IMR-90 (cell line): ENCODE measurements around the gene SLC6A13. TPM values are rescaled to one million over a fixed set of nuclear protein-coding genes. Genes with fewer than 3 reads are reported as not detected.

ENCODE experiments used
- ATAC-seq: fragments of 200-7000 bp; cut with Tn5 transposase; 2 replicates; pipeline ENCODE4 v1.9.1; 2020; ENCODE audit warnings: low read depth, mild to moderate bottlenecking, moderate library complexity
- BruUV-seq: library from RNA; stranded (reverse); fragments of 400-500 nt; replicated peaks from 2 replicates; lab custom pipeline; 2021; lab: Mats Ljungman, UMichigan
- CTCF ChIA-PET: fragments of 300-600 bp; formaldehyde crosslinking; extraction: SDS; loops from one replicate; lab custom pipeline; 2021; ENCODE audit warnings: antibody characterized with exemption; lab: Yijun Ruan, JAX
- POLR2A ChIA-PET: fragments of 300-600 bp; sonication (Branson Sonifier 250); formaldehyde crosslinking; loops from one replicate; lab custom pipeline; 2022; ENCODE audit warnings: antibody characterized with exemption; ENCODE audit not compliant: unreplicated experiment; lab: Charles Lee
- DNase-seq: peaks from one replicate; pipeline ENCODE4 v3.0.0; 2013
- H2AFZ ChIP-seq: replicated peaks from 2 replicates; pipeline ENCODE3; 2013; ENCODE audit warnings: low read length, mild to moderate bottlenecking; ENCODE audit not compliant: poor library complexity
- H2AK5ac ChIP-seq: 2 replicates; pipeline ENCODE4 v1.6.1; 2013; ENCODE audit warnings: low read depth, low read length, inconsistent platforms
- H2AK9ac ChIP-seq: replicated peaks from 2 replicates; pipeline ENCODE3; 2013; ENCODE audit warnings: mild to moderate bottlenecking, low read depth, low read length, moderate library complexity; ENCODE audit not compliant: poor library complexity
- H2BK120ac ChIP-seq: 2 replicates; pipeline ENCODE4 v1.6.1; 2013; ENCODE audit warnings: low read depth, low read length, inconsistent platforms
- H2BK15ac ChIP-seq: 3 replicates; pipeline ENCODE4 v1.6.1; 2013; ENCODE audit warnings: low read depth, low read length, inconsistent platforms
- H2BK20ac ChIP-seq: 2 replicates; pipeline ENCODE4 v1.6.1; 2013; ENCODE audit warnings: low read depth, mild to moderate bottlenecking, inconsistent platforms, low read length, moderate library complexity
- H2BK5ac ChIP-seq: 2 replicates; pipeline ENCODE4 v1.6.1; 2013; ENCODE audit warnings: mild to moderate bottlenecking, low read depth, low read length, inconsistent platforms; ENCODE audit not compliant: poor library complexity, severe bottlenecking
- H3K14ac ChIP-seq: replicated peaks from 2 replicates; pipeline ENCODE4 v1.6.1; 2013; ENCODE audit warnings: low read depth, low read length, inconsistent platforms
- H3K18ac ChIP-seq: 2 replicates; pipeline ENCODE4 v1.6.1; 2013; ENCODE audit warnings: low read depth, low read length, control low read depth
- H3K23ac ChIP-seq: 2 replicates; pipeline ENCODE4 v1.6.1; 2013; ENCODE audit warnings: low read depth, low read length, inconsistent platforms
- H3K27ac ChIP-seq: 2 replicates; pipeline ENCODE4 v1.5.1; 2013; ENCODE audit warnings: mild to moderate bottlenecking, control low read depth, low read length; ENCODE audit not compliant: insufficient read depth
- H3K27me3 ChIP-seq: 2 replicates; pipeline ENCODE4 v1.6.1; 2013; ENCODE audit warnings: low read length; ENCODE audit not compliant: control insufficient read depth, insufficient read depth
- H3K36me3 ChIP-seq: 2 replicates; pipeline ENCODE4 v1.6.1; 2013; ENCODE audit warnings: low read length, mixed read lengths; ENCODE audit not compliant: control insufficient read depth, insufficient read depth
- H3K4ac ChIP-seq: 2 replicates; pipeline ENCODE4 v1.6.1; 2013; ENCODE audit warnings: low read depth, low read length, inconsistent platforms
- H3K4me1 ChIP-seq: 2 replicates; pipeline ENCODE4 v1.6.1; 2013; ENCODE audit warnings: low read length, mixed read lengths; ENCODE audit not compliant: control insufficient read depth, insufficient read depth
- H3K4me2 ChIP-seq: 2 replicates; pipeline ENCODE4 v1.6.1; 2013; ENCODE audit warnings: low read depth, mild to moderate bottlenecking, control low read depth, low read length, moderate library complexity
- H3K4me3 ChIP-seq: 2 replicates; pipeline ENCODE4 v1.5.1; 2013; ENCODE audit warnings: low read depth, mild to moderate bottlenecking, control low read depth, low read length, moderate library complexity; ENCODE audit not compliant: insufficient read depth
- H3K56ac ChIP-seq: 2 replicates; pipeline ENCODE4 v1.6.1; 2013; ENCODE audit warnings: low read length, inconsistent platforms; ENCODE audit not compliant: insufficient read depth; ENCODE audit errors: extremely low read depth
- H3K79me1 ChIP-seq, 2 experiments: 2 replicates each; pipeline ENCODE4 v1.6.1; 2013; ENCODE audit warnings: low read length in 2 of 2, inconsistent platforms in 1 of 2, low read depth in 1 of 2
- H3K9ac ChIP-seq: 2 replicates; pipeline ENCODE4 v1.6.1; 2013; ENCODE audit warnings: low read depth, low read length, control low read depth
- H3K9me1 ChIP-seq: 2 replicates; pipeline ENCODE4 v1.6.1; 2013; ENCODE audit warnings: low read length, inconsistent platforms; ENCODE audit not compliant: insufficient read depth
- H3K9me3 ChIP-seq: 2 replicates; pipeline ENCODE4 v1.6.1; 2013; ENCODE audit warnings: low read length; ENCODE audit not compliant: control insufficient read depth, insufficient read depth
- H4K20me1 ChIP-seq: 2 replicates; pipeline ENCODE4 v1.6.1; 2013; ENCODE audit warnings: low read length, inconsistent platforms; ENCODE audit not compliant: insufficient read depth
- H4K5ac ChIP-seq: 2 replicates; pipeline ENCODE4 v1.6.1; 2013; ENCODE audit warnings: mild to moderate bottlenecking, low read depth, low read length, control low read depth
- H4K8ac ChIP-seq, 2 experiments: 2 replicates each; pipeline ENCODE4 v1.6.1; 2013; ENCODE audit warnings: low read depth in 2 of 2, low read length in 2 of 2, control low read depth in 1 of 2, inconsistent platforms in 1 of 2
- H4K91ac ChIP-seq: 2 replicates; pipeline ENCODE4 v1.6.1; 2013; ENCODE audit warnings: low read depth, low read length, inconsistent platforms; ENCODE audit not compliant: insufficient read depth
- BHLHE40 ChIP-seq: fragments of 150-350 bp; IDR thresholded peaks from 2 replicates; pipeline ENCODE4 v1.6.1; 2016; ENCODE audit warnings: mild to moderate bottlenecking, low read depth, low read length
- CEBPB ChIP-seq: IDR thresholded peaks from 2 replicates; pipeline ENCODE4 v1.6.1; 2012; ENCODE audit warnings: low read depth, low read length, improper control_type of control experiment
- CTCF ChIP-seq: conservative IDR thresholded peaks from 2 replicates; pipeline ENCODE4 v1.5.1; 2012; ENCODE audit warnings: mild to moderate bottlenecking, low read depth, low read length, improper control_type of control experiment
- ELK1 ChIP-seq: fragments of 150-350 bp; IDR thresholded peaks from 2 replicates; pipeline ENCODE4 v1.6.1; 2016; ENCODE audit warnings: low read depth, mild to moderate bottlenecking, low read length, moderate library complexity, borderline replicate concordance
- FOS ChIP-seq: fragments of 150-350 bp; IDR thresholded peaks from 2 replicates; pipeline ENCODE4 v1.6.1; 2016; ENCODE audit warnings: low read depth, low read length
- MAZ ChIP-seq: IDR thresholded peaks from 2 replicates; pipeline ENCODE4 v1.6.1; 2012; ENCODE audit warnings: low read depth, mild to moderate bottlenecking, low read length, improper control_type of control experiment, moderate library complexity, borderline replicate concordance
- MXI1 ChIP-seq: IDR thresholded peaks from 2 replicates; pipeline ENCODE4 v1.6.1; 2012; ENCODE audit warnings: low read depth, mild to moderate bottlenecking, low read length, moderate library complexity, borderline replicate concordance
- NFE2L2 ChIP-seq: fragments of 150-350 bp; IDR thresholded peaks from 2 replicates; pipeline ENCODE4 v1.6.1; 2016; ENCODE audit warnings: low read depth, mild to moderate bottlenecking, low read length
- POLR2A ChIP-seq: IDR thresholded peaks from 2 replicates; pipeline ENCODE4 v1.6.1; 2012; ENCODE audit warnings: mild to moderate bottlenecking, low read depth, low read length
- RAD21 ChIP-seq: IDR thresholded peaks from 2 replicates; pipeline ENCODE4 v1.6.1; 2012; ENCODE audit warnings: low read length, improper control_type of control experiment
- RCOR1 ChIP-seq: IDR thresholded peaks from 2 replicates; pipeline ENCODE4 v1.6.1; 2012; ENCODE audit warnings: mild to moderate bottlenecking, low read length, improper control_type of control experiment; ENCODE audit not compliant: insufficient replicate concordance
- RFX5 ChIP-seq: IDR thresholded peaks from 2 replicates; pipeline ENCODE4 v1.8.0; 2012; ENCODE audit warnings: low read depth, mild to moderate bottlenecking, low read length, moderate library complexity
- SMC3 ChIP-seq: fragments of 150-350 bp; IDR thresholded peaks from 2 replicates; pipeline ENCODE4 v1.6.1; 2016; ENCODE audit warnings: low read depth, mild to moderate bottlenecking, antibody characterized with exemption, low read length, moderate library complexity
- USF2 ChIP-seq: fragments of 150-350 bp; IDR thresholded peaks from 2 replicates; pipeline ENCODE4 v1.6.1; 2017; ENCODE audit warnings: mild to moderate bottlenecking, antibody characterized with exemption, low read length, low read depth
- WGBS, 2 experiments: methylation state at CpG; one replicate each; pipeline versions ENCODE4 v1.1.5 to v1.1.7; 2013; ENCODE audit warnings: missing lambda C conversion rate in 2 of 2; ENCODE audit not compliant: insufficient read length in 1 of 2; ENCODE audit errors: extremely low coverage in 2 of 2; 5-methylcytosine and 5-hydroxymethylcytosine counted together
- dilution Hi-C: fragments of 300-500 bp; cut with HindIII; formaldehyde crosslinking; loops from one replicate; pipeline ENCODE4 v1.14.3; 2018; ENCODE audit warnings: low sequenced_read_pairs; ENCODE audit not compliant: unreplicated experiment
- in situ Hi-C: fragments of 300-500 bp; cut with MboI; formaldehyde crosslinking; loops from 3 replicates; pipeline ENCODE4 v1.14.3; 2019; ENCODE audit warnings: low sequenced_read_pairs, inconsistent platforms, mixed read lengths
- intact Hi-C: fragments of 100-400 bp; cut with micrococcal nuclease; formaldehyde crosslinking; loops from 2 replicates; pipeline ENCODE4 v1.10.0; 2022
- polyA plus RNA-seq, 3 experiments: library from polyadenylated mRNA; depleted of rRNA; stranded (reverse); fragments of >200 nt; gene quantifications; 2 replicates each; pipeline ENCODE4 v1.2.3, GENCODE V29; 2012; ENCODE audit warnings: low replicate concordance in 1 of 3
- total RNA-seq: library from RNA; depleted of rRNA; stranded (reverse); fragments of >200 nt; gene quantifications from 2 replicates; pipeline ENCODE4 v1.2.3, GENCODE V29; 2012

SLC6A13 gene
- total and polyA plus RNA-seq, 2 of the 4 experiments (the other 2 are of a cell fraction), result under 0.01 to 0.10 TPM

- Histone ChIP-seq H3K36me3 (no peaks in the 10 kb centered on the region), H2AFZ (peak overlapping the region; percentile 11), H3K56ac (no peak overlapping the region), H3K23ac (no peak overlapping the region), H4K91ac (no peak overlapping the region), H3K4me2 (no peak overlapping the region), H3K4me1 (no peaks in the 10 kb centered on the region), H2AK5ac (no peak overlapping the region), H2BK15ac (no peak overlapping the region), H2AK9ac (no peak overlapping the region), H3K79me1 (no peaks in the 10 kb centered on the region), H3K4ac (no peak overlapping the region), H4K20me1 (no peaks in the 10 kb centered on the region), H2BK5ac (no peak overlapping the region), H2BK20ac (no peak overlapping the region), H3K18ac (no peak overlapping the region), H3K4me3 (no peak overlapping the region), H4K5ac (no peak overlapping the region), H3K9ac (no peak overlapping the region), H3K9me1 (no peaks in the 10 kb centered on the region), H2BK120ac (no peak overlapping the region), H4K8ac (no peak overlapping the region), H3K27me3 (peaks cover 54% of the 10 kb centered on the region), H3K9me3 (no peaks in the 10 kb centered on the region), H3K27ac (no peak overlapping the region), H3K14ac (no peak overlapping the region)
- dilution Hi-C loops, result no loop called here
- DNase-seq (no peak), ATAC-seq (no peak)
- ChIA-PET POLR2A (no interaction called here), CTCF (interaction anchor here (0.6 kb wide), 1 partner anchor 61 kb away, joined by 3 read pairs; no protein-coding TSS in a partner anchor)
- BruUV-seq, result no TSS peak
- WGBS, 2 experiments, result 65% methylated on average over 2 of the region's 19 CpGs; no CpG with 5 or more reads in 1 of the 2 experiments
- TF ChIP-seq FOS, result no peak
- TF ChIP-seq CTCF, result no peak
- no peak for TF ChIP-seq CEBPB
- TF ChIP-seq BHLHE40, result no peak
- TF ChIP-seq ELK1, result no peak
- no peak for TF ChIP-seq RCOR1
- no peak for TF ChIP-seq NFE2L2
- TF ChIP-seq SMC3, result no peak
- TF ChIP-seq MXI1, result no peak
- no peak for TF ChIP-seq RFX5
- no peak for TF ChIP-seq RAD21
- TF ChIP-seq USF2, result no peak
- TF ChIP-seq MAZ, result no peak
- TF ChIP-seq POLR2A, result no peak
- intact Hi-C loops, result no loop called here
- in situ Hi-C loops, result no loop called here
Observed at GRCh38 chr12:220946-221550, 41.6 kb downstream of the SLC6A13 start.
